Measurements from ENCODE around the gene GIPC1. TPM values are rescaled to one million over a fixed set of nuclear protein-coding genes. Genes with fewer than 3 reads are reported as not detected.
"Not testable (repeated sequence)": the region's sequence is repeated elsewhere in the genome, so short reads cannot be mapped to it uniquely, and the experiment has no call there.

Gene GIPC1
- total RNA-seq, 1 experiment from 2014 or later: 55.0 TPM

DNA sequence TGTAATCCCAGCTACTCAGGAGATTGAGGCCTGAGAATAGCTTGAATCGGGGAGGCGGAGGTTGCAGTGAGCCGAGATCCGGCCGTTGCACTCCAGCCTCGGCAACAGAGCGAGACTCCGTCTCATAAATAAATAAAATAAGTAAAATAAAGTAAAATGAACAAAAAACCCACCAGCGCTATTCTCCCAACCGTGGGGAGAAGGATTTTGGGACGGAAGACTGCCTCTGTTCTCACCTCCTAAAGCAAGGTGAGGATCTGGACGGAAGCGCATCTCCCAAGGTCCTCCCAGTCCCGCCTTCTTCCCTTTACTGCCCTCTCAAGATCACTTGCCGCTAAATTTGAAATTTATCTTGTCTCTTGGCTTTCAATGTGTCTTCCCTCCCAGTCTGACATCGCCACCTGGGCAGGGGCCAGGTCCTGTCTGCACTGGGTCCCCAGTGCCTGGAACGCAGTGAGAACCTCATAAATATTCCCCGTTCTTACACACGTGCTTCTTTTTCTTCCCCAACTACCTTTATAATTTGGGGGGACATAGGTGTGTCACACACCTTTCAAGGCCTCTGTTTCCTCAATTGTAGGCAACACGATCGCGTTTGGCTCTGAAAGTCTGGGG, 23.4 kb upstream of the GIPC1 start:
- DNase-seq (ENCODE audit: extremely low read depth, low read depth): no peak

DNA sequence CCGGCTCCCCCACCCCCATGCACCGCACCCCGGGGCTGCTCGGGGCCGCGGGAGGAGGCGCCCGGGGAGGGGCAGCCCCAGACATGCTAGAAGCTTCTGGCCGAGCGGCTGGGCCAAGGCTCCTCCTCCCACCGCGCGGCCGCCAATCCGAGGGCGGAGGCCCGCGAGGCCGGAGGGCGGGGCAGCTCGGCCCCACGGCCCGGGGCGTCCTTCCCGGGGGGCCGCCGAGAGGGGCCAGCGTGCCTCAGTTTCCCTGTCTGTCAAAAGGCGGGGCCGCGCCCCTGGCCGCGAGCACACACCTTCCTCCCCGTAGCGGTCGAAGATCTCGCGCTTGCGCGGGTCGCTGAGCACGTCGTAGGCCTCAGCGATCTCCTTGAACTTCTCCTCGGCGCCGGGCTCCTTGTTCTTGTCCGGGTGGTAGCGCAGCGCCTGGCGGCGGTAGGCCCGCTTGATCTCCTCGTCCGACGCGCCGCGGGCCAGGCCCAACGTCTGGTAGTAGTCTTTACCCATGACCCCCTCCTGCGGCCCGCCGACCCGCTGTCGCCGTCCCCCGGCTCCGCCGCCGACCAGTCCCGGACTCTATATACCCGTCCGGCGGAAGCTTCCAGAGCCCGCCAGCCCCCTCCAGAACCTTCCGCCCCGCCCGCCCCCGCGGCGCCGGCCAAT, 22.0 kb upstream of the GIPC1 start, which contains the start of gene DNAJB1:
Gene DNAJB1 (minus strand): TSS at position 558 of the 666 bp plus-strand sequence. CDS start 48 bp downstream, at position 510.
- no peak for DNase-seq (ENCODE audit: extremely low read depth, low read depth)

DNA sequence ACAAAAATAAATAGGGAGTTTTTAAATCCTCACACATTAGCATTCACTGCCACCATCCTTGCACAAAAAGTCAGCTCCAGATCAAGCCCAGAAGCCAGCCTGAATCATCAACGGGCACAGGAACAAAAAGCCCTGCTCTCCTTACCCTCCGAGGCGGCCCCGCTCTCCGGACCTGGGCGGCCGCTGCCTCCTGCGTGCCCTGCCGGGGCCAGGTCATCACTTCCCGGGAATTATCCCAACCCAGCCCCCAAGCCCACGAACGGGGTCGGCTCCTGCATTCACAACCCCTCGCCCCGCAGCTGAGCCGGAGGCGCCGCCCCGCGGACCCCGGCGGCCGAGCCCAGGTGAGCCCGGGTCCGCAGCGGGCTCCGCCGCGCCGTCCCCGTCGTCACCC, 21.5 kb upstream of the GIPC1 start:
- DNase-seq (ENCODE audit: extremely low read depth, low read depth): no peak

DNA sequence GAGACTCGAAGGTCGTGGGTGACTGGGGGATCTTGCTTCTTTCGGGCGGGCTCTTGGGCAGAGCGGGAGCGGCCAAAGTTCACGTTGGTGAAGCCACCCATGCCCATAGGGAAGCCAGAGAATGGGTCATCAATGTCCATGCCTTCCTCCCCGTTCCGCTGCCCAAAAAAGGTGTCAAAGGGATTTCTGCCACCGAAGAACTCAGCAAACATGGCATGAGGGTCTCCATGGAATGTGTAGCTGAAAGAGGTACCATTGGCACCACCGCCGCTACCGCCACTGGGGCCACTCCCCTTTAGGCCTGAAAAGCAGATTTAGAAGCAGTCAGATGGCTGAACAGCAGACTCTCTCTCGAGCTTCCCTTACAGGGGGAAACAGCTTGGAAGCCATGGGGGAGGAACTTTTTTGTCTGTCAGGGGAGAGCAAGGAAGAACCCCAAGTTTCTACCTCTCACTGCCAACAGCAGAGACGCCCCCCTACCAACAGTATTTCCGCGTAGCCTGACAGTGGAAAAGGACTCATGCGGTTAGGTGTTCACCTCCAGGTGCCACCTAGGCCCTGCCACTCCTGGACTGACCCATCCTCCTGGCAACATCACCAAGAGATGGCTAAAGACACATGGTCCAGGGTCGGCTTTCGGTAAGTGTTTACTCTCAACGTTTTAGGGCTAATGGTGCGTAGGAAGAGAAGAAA, 21.0 kb upstream of the GIPC1 start:
- no peak for DNase-seq (ENCODE audit: extremely low read depth, low read depth)

- no peak for DNase-seq (ENCODE audit: extremely low read depth, low read depth)
These were observed 20.2 kb upstream of the GIPC1 start for GRCh38 chr19:14516048-14516534.

DNA sequence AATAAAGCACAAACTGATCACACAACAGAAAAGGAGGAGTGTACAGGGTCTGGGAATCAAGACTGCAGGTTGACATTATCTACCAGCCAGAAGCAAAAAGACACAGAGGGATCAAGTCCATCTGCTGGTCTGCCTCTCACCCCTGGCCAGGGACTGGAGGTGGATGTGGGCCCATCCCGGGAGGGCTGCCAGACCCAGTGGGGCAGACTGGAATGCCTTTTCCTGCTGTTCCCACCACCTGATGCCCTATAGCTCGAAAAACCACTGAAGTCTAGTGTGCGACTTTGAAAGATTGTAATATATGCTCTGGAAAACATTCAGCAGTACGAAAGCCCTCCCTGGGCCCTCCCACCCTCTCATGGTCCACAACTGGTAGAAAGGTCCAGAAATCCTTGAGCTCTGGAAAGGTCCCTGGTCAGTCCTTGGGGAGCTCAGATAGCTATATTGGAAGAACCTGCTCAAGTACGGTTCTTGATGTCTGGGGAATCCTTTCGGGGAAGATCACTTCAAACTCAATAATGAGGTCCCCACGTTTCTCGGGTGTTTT, 19.6 kb upstream of the GIPC1 start:
- DNase-seq (ENCODE audit: extremely low read depth, low read depth): no peak

- no peak for DNase-seq (ENCODE audit: extremely low read depth, low read depth)
These were observed 18.4 kb upstream of the GIPC1 start for GRCh38 chr19:14514215-14514863.

GRCh38 chr19:14512406-14512961, 16.6 kb upstream of the GIPC1 start:
- DNase-seq (ENCODE audit: extremely low read depth, low read depth): no peak

- DNase-seq (ENCODE audit: extremely low read depth, low read depth): no peak
These were observed 15.3 kb upstream of the GIPC1 start for GRCh38 chr19:14511229-14511593.

DNA sequence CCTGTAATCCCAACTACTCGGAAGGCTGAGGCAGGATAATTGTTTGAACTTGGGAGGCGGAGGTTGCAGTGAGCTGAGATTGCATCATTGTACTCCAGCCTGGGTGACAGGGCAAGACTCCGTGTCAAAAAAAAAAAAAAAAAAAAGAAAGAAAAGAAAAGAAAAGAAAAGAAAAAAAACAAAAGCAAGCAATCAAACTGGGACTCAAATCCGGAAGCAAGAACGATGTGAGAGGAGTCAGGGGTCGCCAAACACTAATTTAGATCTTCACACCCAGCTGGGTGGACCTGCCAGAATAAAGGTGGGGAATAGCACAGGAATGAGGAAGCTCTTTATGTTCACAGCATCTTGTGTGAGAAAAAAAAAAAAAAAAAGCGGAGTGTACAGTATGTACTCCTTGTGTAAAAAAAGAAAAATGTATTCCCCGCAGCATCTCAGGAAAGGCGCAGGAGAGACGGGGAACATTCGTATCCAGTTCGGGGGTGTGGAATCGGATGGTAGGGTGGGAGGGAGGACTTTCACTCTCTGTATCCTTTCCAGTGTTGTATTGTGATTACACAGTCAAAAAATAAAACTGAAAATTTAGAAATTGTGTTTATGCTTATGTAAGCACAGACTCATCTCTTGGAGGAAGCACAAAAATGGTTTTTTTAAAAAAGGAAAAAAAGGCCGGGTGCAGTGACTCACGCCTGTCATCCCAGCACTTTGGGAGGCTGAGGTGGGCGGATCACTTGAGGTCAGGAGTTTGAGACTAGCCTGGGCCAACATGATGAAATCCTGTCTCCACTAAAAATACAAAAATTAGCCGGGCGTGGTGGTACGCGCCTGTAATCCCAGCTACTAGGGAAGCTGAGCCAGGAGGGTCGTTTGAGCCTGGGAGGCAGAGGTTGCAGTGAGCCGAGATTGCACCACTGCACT, 14.6 kb upstream of the GIPC1 start:
- DNase-seq (ENCODE audit: extremely low read depth, low read depth): no peak

DNA sequence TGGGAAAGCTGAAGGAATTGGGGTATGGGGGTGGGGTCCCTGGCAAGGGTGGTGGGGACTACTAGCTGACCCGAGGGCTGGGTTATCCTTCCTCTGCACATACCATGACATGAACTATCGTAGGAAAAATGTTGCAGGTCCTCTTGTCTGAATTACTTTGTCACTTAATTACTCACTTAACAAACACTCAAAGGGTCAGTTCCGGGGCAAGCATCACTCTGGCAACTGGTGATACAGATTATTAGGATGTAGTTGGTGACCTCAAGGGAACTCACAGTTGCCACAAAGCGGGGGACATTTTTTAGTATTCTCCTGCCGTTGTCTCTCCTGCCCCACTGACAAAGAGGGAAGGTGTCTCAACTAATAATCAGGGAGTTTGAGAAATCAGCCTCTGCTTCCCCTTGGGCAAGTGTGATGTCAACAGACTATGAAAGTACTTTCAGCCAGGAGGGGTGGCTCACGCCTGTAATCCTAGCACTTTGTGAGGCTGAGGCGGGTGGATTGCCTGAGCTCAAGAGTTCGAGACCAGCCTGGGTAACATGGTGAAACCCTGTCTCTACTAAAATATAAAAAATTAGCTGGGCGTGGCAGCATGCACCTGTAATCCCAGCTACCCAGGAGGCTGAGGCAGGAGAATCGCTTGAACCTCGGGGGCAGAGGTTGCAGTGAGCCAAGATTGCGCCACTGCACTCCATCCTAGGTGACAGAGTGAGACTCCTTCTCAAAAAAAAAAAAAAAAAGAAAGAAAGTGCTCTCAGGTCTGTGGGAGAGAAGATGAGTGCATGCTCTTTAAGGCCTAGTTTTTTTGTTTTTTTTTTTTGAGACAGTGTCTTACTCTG, 12.0 kb upstream of the GIPC1 start:
- peak; percentile 86 for DNase-seq (ENCODE audit: extremely low read depth, low read depth)

GRCh38 chr19:14505488-14506239, 9.7 kb upstream of the GIPC1 start:
- peak; percentile 91 for DNase-seq (ENCODE audit: extremely low read depth, low read depth)

- not testable (repeated sequence) for DNase-seq (ENCODE audit: extremely low read depth, low read depth)
These were observed 8.6 kb upstream of the GIPC1 start for GRCh38 chr19:14504575-14504974.

DNA sequence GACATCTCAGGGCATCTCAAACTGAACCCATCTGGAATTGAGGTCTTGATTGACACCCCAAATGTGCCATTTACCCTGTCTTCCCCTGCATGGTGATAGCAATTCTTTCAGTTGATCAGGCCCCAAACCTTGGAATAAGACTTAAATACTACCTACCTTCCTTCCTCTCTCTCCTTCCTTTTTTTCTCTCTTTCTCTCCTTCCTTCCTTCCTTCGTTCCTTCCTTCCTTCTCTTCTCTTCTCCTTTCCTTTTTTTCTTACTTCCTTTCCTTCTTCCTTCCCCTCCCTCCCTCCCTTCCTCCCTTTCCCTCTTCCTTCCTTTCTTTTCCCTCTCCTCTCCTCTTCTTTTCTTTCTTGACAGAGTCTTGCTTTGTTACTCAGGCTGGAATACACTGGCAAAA, 7.4 kb upstream of the GIPC1 start:
- no peak for DNase-seq (ENCODE audit: extremely low read depth, low read depth)

- no peak for DNase-seq (ENCODE audit: extremely low read depth, low read depth)
These were observed 6.6 kb upstream of the GIPC1 start for GRCh38 chr19:14502334-14503092.

GRCh38 chr19:14497228-14497921, 1.4 kb upstream of the GIPC1 start:
- no peak for DNase-seq (ENCODE audit: extremely low read depth, low read depth)

DNA sequence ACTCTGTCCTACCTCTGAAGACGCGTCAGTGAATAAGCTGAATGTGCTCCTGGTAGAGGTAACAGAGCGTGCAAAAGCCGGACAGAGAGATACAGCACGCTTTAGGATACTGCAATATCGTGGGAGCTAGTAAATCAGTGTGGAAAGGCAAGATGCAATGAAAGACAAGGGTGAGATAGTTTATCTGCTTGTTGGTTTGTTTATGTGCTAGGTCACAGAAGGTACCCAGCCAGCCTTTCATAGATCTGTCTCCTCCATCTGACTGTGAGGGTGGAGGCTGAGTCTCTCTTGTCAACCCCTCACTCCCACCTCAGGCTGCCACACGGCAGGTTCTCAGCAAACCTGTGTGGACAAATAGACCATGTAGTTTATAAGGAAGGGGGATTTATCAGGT, 904 bp upstream of the GIPC1 start:
- DNase-seq (ENCODE audit: extremely low read depth, low read depth): no peak
